SK-N-SH (cell line): ENCODE measurements around the gene DMD.

ENCODE experiments used
- EZH2phosphoT487 ChIP-seq: fragments of 200-600 bp; sonication (generic); IDR thresholded peaks from 2 replicates; pipeline ENCODE4 v1.6.1; 2017; ENCODE audit warnings: low read depth, mixed run types, mild to moderate bottlenecking, antibody characterized with exemption, moderate library complexity, borderline replicate concordance
- RXRA ChIP-seq: IDR thresholded peaks from 2 replicates; pipeline ENCODE4 v1.4.0; 2012; ENCODE audit warnings: low read depth, mild to moderate bottlenecking, borderline replicate concordance
- SMC3 ChIP-seq: IDR thresholded peaks from 2 replicates; pipeline ENCODE4 v1.6.1; 2012; ENCODE audit warnings: low read depth, low read length, improper control_type of control experiment
- TAF1 ChIP-seq: IDR thresholded peaks from 2 replicates; pipeline ENCODE4 v1.6.1; 2012; ENCODE audit warnings: low read depth, mild to moderate bottlenecking, low read length, moderate library complexity, borderline replicate concordance

DNA sequence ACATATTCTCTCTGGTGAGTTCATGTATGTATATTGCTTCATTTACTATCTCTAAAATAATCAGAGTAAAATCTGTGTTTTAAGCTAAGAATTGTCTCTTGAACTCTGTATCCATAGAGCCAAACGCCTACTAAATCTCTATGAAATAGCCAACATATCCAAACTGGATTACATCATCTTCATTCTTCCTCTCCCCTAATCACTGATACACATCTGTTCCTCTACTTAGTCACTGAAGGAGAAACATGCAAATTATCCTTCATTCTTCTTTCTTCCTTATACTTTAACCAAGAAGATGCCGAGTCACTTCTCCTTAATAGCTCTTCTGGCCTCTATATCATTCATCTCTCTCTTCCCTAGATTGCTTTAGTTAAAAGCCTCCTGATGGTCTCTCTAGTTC, 1509.1 kb downstream of the DMD start:
- TF ChIP-seq RXRA (no peak), TAF1 (no peak), EZH2phosphoT487 (no peak), SMC3 (no peak)
